K562 (cell line): ENCODE measurements around the gene ODF4. TPM values are rescaled to one million over a fixed set of nuclear protein-coding genes. Genes with fewer than 3 reads are reported as not detected.

ENCODE experiments used
- CXXC5 ChIP-seq: fragments of 250-450 bp; sonication (Bioruptor Pico); IDR thresholded peaks from 2 replicates; pipeline ENCODE4 v1.8.0; 2022; ENCODE audit warnings: inconsistent platforms, mild to moderate bottlenecking, moderate library complexity
- EGR1 ChIP-seq: fragments of 450-650 bp; conservative IDR thresholded peaks from 2 replicates; pipeline ENCODE4 v1.6.1; 2017; ENCODE audit warnings: mild to moderate bottlenecking
- ERF ChIP-seq: fragments of 450-650 bp; formaldehyde crosslinking; IDR thresholded peaks from 2 replicates; pipeline ENCODE4 v1.4.0; 2020; ENCODE audit warnings: mild to moderate bottlenecking, mixed read lengths
- FOXA3 ChIP-seq, 2 experiments: fragments of 450-650 bp in 1 of 2; sonication (generic) in 1 of 2; formaldehyde crosslinking; IDR thresholded peaks in 1 of 2; conservative IDR thresholded peaks in 1 of 2; 2 replicates each; pipeline versions ENCODE4 v1.4.0 to v1.8.0; 2020 to 2022; ENCODE audit warnings: mild to moderate bottlenecking in 2 of 2, missing genetic modification reagents in 1 of 2
- KAT2B ChIP-seq: IDR thresholded peaks from one replicate; pipeline ENCODE4 v1.6.1; 2012; ENCODE audit warnings: low read depth, mild to moderate bottlenecking, control low read depth, inconsistent platforms, low read length, moderate library complexity
- KHSRP ChIP-seq: fragments of 450-650 bp; IDR thresholded peaks from 2 replicates; pipeline ENCODE4 v1.6.1; 2017
- MCM3 ChIP-seq: fragments of 450-650 bp; IDR thresholded peaks from 2 replicates; pipeline ENCODE4 v1.6.1; 2016
- POLR2AphosphoS5 ChIP-seq: IDR thresholded peaks from 2 replicates; pipeline ENCODE4 v1.6.1; 2011; ENCODE audit warnings: mild to moderate bottlenecking, low read depth, low read length, moderate library complexity; ENCODE audit not compliant: control insufficient read depth, insufficient read depth
- TBL1XR1 ChIP-seq, 2 experiments: IDR thresholded peaks; 2 replicates each; pipeline ENCODE4 v1.6.1; 2012; ENCODE audit warnings: improper control_type of control experiment in 2 of 2, low read length in 2 of 2, mild to moderate bottlenecking in 1 of 2
- TCF7L2 ChIP-seq: fragments of 150-350 bp; IDR thresholded peaks from 2 replicates; pipeline ENCODE4 v1.6.1; 2016; ENCODE audit warnings: low read depth, mild to moderate bottlenecking, low read length, moderate library complexity
- ZNF668 ChIP-seq: fragments of 250-450 bp; sonication (Bioruptor Pico); IDR thresholded peaks from 2 replicates; pipeline ENCODE4 v1.8.0; 2022; ENCODE audit warnings: mild to moderate bottlenecking, inconsistent platforms
- polyA plus RNA-seq, 8 experiments: library from polyadenylated mRNA; depleted of rRNA in 4 of 8; stranded (reverse) in 5 of 8; unstranded in 3 of 8; fragments of >200 nt; fragmentation: Nextera tagmentation in 2 of 8; fragmentation: Illumina TruSeq in 1 of 8; extraction: Ambion mirVana in 2 of 8; extraction: Trizol in 1 of 8; gene quantifications; 2 replicates each; pipeline versions ENCODE4 v1.2.1 to v1.2.3, GENCODE V29; 2011 to 2014; ENCODE audit warnings: inconsistent platforms in 1 of 8, missing spikeins in 1 of 8
- total RNA-seq, 7 experiments: library from RNA; depleted of rRNA in 6 of 7; stranded (reverse); fragments of >200 nt in 6 of 7; fragmentation: Illumina TruSeq in 2 of 7; extraction: Trizol in 2 of 7; gene quantifications; 2 replicates each; pipeline versions ENCODE4 v1.2.1 to v1.2.3, GENCODE V29; 2011 to 2021; ENCODE audit warnings: low replicate concordance in 1 of 7
- TF ChIP-seq, protein P1 (sequence below): fragments of 200-600 bp; sonication (generic); IDR thresholded peaks from one replicate; pipeline ENCODE4 v1.6.1; 2012; ENCODE audit warnings: mild to moderate bottlenecking, low read depth, low read length, inconsistent platforms
- TF ChIP-seq, protein P2 (sequence below): fragments of 250-450 bp; sonication (Bioruptor Pico); IDR thresholded peaks from 2 replicates; pipeline ENCODE4 v1.5.0; 2020; ENCODE audit warnings: mild to moderate bottlenecking

ODF4 gene
- total and polyA plus RNA-seq, 9 of the 15 experiments (the other 6 are each of a cell fraction or from before 2014, with no cell fraction given), result not detected

DNA sequence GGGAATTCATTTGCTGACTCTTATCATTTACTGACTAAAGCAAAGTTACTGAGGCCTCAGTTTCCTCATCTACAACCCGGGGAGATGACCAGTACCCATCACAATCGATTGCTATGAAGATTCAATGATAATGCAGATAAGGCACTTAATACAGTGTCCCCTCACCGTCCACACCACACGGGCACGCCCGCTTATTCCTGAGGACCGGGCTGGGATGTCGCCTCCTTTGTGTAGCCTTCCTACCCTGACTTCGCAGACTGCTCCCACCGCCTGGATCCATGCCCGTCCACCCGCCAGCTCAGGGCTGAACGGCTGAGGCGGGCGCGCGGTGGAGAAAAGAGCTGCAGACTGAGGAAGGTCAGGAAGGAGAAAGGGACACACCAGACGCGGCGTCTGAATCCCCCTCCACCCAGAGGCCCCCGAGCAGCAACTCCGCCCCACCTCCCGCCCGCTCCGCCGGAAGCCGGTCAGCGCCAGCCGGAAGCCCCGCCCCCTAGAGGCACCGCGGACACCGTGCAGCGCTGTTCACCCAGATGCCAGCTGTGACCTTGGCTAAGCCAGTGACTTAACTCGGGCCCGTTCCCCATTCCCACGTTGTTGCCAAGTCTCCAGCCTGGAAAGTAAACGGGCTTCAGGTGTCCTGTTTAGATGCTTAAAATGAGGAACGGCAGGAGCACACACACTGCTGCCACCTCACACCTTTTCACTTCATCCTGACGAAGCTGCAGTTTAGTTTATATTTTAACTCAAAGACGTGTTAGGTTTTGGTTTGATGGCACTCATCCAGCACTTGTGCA, 36.8 kb downstream of the ODF4 start, which contains the start of gene KRABD2 (continued):
- TF ChIP-seq, protein P1, sequence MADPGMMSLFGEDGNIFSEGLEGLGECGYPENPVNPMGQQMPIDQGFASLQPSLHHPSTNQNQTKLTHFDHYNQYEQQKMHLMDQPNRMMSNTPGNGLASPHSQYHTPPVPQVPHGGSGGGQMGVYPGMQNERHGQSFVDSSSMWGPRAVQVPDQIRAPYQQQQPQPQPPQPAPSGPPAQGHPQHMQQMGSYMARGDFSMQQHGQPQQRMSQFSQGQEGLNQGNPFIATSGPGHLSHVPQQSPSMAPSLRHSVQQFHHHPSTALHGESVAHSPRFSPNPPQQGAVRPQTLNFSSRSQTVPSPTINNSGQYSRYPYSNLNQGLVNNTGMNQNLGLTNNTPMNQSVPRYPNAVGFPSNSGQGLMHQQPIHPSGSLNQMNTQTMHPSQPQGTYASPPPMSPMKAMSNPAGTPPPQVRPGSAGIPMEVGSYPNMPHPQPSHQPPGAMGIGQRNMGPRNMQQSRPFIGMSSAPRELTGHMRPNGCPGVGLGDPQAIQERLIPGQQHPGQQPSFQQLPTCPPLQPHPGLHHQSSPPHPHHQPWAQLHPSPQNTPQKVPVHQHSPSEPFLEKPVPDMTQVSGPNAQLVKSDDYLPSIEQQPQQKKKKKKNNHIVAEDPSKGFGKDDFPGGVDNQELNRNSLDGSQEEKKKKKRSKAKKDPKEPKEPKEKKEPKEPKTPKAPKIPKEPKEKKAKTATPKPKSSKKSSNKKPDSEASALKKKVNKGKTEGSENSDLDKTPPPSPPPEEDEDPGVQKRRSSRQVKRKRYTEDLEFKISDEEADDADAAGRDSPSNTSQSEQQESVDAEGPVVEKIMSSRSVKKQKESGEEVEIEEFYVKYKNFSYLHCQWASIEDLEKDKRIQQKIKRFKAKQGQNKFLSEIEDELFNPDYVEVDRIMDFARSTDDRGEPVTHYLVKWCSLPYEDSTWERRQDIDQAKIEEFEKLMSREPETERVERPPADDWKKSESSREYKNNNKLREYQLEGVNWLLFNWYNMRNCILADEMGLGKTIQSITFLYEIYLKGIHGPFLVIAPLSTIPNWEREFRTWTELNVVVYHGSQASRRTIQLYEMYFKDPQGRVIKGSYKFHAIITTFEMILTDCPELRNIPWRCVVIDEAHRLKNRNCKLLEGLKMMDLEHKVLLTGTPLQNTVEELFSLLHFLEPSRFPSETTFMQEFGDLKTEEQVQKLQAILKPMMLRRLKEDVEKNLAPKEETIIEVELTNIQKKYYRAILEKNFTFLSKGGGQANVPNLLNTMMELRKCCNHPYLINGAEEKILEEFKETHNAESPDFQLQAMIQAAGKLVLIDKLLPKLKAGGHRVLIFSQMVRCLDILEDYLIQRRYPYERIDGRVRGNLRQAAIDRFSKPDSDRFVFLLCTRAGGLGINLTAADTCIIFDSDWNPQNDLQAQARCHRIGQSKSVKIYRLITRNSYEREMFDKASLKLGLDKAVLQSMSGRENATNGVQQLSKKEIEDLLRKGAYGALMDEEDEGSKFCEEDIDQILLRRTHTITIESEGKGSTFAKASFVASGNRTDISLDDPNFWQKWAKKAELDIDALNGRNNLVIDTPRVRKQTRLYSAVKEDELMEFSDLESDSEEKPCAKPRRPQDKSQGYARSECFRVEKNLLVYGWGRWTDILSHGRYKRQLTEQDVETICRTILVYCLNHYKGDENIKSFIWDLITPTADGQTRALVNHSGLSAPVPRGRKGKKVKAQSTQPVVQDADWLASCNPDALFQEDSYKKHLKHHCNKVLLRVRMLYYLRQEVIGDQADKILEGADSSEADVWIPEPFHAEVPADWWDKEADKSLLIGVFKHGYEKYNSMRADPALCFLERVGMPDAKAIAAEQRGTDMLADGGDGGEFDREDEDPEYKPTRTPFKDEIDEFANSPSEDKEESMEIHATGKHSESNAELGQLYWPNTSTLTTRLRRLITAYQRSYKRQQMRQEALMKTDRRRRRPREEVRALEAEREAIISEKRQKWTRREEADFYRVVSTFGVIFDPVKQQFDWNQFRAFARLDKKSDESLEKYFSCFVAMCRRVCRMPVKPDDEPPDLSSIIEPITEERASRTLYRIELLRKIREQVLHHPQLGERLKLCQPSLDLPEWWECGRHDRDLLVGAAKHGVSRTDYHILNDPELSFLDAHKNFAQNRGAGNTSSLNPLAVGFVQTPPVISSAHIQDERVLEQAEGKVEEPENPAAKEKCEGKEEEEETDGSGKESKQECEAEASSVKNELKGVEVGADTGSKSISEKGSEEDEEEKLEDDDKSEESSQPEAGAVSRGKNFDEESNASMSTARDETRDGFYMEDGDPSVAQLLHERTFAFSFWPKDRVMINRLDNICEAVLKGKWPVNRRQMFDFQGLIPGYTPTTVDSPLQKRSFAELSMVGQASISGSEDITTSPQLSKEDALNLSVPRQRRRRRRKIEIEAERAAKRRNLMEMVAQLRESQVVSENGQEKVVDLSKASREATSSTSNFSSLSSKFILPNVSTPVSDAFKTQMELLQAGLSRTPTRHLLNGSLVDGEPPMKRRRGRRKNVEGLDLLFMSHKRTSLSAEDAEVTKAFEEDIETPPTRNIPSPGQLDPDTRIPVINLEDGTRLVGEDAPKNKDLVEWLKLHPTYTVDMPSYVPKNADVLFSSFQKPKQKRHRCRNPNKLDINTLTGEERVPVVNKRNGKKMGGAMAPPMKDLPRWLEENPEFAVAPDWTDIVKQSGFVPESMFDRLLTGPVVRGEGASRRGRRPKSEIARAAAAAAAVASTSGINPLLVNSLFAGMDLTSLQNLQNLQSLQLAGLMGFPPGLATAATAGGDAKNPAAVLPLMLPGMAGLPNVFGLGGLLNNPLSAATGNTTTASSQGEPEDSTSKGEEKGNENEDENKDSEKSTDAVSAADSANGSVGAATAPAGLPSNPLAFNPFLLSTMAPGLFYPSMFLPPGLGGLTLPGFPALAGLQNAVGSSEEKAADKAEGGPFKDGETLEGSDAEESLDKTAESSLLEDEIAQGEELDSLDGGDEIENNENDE, result no peak
- no peak for TF ChIP-seq TCF7L2
- TF ChIP-seq, protein P2, sequence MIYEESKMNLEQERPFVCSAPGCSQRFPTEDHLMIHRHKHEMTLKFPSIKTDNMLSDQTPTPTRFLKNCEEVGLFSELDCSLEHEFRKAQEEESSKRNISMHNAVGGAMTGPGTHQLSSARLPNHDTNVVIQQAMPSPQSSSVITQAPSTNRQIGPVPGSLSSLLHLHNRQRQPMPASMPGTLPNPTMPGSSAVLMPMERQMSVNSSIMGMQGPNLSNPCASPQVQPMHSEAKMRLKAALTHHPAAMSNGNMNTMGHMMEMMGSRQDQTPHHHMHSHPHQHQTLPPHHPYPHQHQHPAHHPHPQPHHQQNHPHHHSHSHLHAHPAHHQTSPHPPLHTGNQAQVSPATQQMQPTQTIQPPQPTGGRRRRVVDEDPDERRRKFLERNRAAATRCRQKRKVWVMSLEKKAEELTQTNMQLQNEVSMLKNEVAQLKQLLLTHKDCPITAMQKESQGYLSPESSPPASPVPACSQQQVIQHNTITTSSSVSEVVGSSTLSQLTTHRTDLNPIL (CRISPR knock-in tag), result no peak
- no peak for TF ChIP-seq ZNF668 (CRISPR knock-in tag)
- no peak for TF ChIP-seq KAT2B
- peak; percentile 77 for TF ChIP-seq POLR2AphosphoS5
- peak; percentile 40; the same call in 1 of the 2 replicates for TF ChIP-seq CXXC5
- 0 out of 4 replicates have a peak, but pooled peaks of 1 of the 2 experiments have one; percentile 8 for TF ChIP-seq FOXA3 (CRISPR knock-in tag; conservative IDR thresholded peaks at IDR 0.05 in 1 of 2, IDR thresholded peaks at IDR 0.05 in 1 of 2)
- no peak for TF ChIP-seq MCM3
- TF ChIP-seq EGR1, result no peak
- peak; percentile 92 for TF ChIP-seq ERF (CRISPR knock-in tag)
- peak; percentile 39; the same call in 1 of the 2 replicates for TF ChIP-seq KHSRP
- no peak for TF ChIP-seq TBL1XR1 (IDR thresholded peaks at IDR 0.05; ENCODE audit: low read length in 2 of 2)
